GM19395 (cell line): Measurements from ENCODE around the gene DLK2.
"Not testable (repeated sequence)": the region's sequence is repeated elsewhere in the genome, so short reads cannot be mapped to it uniquely, and the experiment has no call there.

Experiments
- ATAC-seq: cut with Tn5 transposase; IDR thresholded peaks from one replicate; pipeline ENCODE4 v1.9.1; 2021; ENCODE audit warnings: mild to moderate bottlenecking, moderate library complexity; ENCODE audit not compliant: unreplicated experiment

Gene DLK2

DNA sequence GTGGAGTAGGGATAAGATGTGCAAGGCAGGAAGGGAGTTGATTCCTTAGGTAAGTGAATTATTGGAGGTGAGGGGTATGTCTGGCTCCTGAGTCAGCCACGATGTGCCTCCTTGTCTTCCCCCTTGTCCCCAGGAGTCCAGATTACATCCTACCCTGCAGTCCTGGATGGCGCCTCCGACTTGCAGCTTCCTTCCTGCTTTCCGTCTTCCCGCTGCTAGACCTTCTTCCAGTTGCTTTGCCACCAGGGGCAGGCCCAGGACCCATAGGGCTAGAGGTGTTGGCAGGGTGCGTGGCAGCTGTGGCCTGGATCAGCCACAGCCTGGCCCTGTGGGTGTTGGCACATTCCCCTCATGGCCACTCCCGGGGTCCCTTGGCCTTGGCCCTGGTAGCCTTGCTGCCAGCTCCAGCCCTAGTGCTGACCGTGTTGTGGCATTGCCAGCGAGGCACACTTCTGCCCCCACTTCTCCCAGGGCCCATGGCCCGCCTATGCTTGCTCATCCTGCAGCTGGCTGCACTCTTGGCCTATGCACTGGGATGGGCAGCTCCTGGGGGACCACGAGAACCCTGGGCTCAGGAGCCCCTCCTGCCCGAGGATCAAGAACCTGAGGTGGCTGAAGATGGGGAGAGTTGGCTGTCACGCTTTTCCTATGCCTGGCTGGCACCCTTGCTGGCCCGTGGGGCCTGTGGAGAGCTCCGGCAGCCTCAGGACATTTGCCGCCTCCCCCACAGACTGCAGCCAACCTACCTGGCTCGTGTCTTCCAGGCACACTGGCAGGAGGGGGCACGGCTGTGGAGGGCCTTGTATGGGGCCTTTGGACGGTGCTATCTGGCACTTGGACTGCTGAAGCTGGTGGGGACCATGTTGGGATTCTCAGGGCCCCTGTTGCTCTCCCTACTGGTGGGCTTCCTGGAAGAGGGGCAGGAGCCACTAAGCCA is 23.1 kb downstream of the DLK2 start:
- ATAC-seq: no peak

DNA sequence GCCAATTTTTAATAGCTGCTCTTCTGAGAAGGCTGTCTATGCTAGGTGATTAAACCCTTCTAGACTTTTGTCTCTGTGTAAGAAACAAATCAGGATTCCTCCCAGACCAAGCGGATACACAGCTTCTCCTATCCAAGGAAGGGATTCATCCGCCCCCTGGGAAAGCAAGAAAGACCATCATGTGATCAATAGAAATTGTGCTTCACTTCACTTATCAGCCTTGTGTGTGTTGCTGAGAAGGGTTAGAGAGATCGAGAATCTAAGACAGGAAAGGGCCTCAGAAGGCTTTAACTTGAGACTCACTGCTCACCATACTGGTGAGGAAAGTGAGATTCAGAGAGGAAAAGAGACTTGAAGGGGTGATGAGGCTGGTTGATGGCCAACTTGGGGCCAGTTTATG is 26.5 kb downstream of the DLK2 start:
- no peak for ATAC-seq

DNA sequence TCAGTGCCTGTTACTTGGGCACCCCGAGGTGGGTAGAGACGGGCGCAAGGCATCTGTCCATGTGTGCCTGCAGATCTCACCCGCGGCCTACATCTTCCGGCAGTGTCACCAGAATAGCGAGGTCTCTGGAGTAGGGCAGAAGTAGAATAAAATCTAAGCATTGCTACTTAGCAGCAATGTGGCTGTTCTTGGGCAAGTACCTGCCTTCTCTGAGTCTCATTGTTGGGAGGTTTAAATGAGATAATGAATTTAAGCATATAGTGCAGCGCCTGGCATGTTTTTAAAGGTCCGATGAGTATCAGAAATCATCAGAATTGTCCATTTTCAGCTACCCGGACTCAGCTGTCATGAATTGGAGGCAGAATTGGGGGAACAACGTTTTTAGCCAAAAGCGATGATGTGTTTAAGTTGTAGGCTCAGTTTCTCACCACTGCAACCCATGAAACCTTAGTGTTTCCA is 27.2 kb downstream of the DLK2 start:
- no peak for ATAC-seq

DNA sequence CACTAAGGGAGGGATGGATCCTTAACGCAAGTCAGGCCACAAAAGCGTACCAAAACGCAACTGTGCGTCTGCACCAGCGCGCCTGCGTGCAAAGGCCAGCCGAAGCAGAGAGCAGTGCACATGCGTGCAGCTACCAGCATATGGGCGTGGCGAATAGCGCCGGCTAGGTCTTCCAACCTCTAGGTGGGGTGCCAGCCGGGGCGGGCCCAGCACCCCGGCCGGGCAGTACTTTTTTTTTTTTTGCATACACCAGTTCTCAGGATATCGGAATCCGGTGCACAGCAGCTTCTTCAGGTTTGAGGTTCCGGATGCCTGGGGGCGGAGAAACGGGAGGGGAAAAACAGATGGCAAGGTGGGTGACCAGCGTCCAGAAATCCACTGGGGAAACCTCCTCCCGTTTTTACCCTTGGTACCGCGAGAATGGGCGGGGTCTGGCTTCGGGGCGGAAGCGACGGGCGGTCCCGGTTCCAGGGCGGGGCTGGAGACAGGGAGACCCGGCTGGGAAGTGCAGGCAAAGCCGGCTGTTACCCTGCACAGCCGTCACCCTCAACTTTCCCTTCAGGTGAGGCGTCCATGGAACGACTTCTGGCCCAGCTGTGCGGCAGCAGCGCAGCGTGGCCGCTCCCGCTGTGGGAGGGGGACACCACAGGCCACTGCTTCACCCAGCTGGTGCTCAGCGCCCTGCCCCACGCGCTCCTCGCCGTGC is 27.8 kb downstream of the DLK2 start, which contains the start of gene ABCC10:
Gene ABCC10 (plus strand): TSS at position 136 of the 706 bp plus-strand sequence. CDS start 438 bp downstream, at position 574.
- ATAC-seq: peak; percentile 95

DNA sequence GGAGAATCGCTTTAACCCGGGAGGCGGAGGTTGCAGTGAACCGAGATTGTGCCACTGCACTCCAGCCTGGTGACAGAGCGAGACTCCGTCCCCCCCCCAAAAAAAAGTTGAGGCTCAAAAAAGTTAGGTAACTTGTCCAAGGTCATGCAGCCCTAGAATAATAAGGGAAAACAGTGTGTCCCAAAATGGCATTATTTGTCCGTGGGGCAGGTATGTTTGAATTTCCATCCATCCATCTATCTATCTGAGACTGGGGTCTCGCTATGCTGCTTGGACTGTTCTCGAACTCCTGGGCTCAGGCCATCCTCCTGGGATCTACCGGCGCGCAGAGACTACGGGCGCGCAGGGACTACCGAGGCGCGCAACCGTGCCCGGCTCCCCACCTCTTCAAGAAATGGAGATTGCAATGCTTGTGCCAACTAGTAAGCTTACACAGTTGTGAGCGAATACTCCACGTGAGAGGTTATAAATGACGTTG is 28.4 kb downstream of the DLK2 start:
- ATAC-seq: no peak

DNA sequence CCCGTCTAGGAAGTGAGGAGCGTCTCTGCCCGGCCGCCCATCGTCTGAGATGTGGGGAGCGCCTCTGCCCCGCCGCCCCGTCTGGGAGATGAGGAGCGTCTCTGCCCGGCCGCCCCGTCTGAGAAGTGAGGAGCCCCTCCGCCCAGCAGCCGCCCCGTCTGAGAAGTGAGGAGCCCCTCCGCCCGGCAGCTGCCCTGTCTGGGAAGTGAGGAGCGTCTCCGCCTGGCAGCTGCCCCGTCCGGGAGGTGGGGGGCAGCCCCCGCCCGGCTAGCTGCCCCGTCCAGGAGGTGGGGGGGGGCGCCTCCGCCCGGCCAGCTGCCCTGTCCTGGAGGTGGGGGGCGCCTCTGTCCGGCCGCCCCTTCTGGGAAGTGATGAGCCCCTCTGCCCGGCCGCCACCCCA is 30.3 kb downstream of the DLK2 start:
- ATAC-seq: not testable (repeated sequence)

DNA sequence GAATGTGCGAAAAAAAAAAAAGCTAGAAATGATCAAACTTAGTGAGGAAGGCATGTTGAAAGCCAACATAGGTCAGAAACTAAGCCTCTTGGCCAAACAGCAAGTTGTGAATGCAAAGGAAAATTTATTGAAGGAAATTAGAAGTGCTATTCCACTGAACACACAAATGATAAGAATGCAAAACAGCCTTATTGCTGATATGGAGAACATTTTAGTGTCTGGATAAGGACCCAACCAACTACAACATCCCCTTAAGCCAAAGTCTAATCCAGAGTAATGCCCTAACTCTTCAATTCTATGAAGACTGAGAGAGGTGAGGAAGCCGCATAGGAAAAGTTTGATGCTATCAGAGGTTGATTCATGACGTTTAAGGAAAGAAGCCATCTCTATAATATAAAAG is 33.5 kb downstream of the DLK2 start:
- ATAC-seq: no peak

DNA sequence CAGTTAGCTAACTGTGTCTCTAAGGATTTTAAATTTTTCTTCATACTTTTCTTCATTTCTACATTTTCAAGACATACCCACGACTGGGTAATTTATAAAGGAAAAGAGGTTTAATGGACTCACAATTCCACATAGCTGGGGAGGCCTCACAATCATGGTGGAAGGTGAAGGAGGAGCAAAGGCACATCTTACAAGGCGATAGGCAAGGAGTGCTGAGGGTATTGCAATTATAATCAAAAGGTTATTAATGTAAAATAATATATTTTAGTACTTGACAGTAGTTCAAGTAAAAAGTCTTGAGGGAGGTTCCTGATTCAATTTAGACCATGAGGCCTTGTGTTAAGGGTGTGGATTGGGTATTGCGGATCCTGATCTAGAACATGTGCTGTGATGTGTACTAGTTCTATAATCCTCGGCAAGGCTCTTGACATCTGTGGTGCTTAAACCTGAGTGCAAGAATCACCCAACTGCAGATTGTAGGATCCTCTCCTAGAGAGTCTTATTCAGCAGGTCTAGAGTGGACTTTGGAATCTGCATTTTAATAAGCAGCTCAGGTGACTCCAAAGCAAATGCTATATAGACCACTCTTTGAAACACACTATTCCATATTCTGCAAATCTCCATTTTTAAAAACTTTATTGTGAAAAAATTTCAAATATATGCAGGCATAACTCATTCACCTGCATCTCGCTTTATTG is 35.2 kb downstream of the DLK2 start:
- no peak for ATAC-seq

DNA sequence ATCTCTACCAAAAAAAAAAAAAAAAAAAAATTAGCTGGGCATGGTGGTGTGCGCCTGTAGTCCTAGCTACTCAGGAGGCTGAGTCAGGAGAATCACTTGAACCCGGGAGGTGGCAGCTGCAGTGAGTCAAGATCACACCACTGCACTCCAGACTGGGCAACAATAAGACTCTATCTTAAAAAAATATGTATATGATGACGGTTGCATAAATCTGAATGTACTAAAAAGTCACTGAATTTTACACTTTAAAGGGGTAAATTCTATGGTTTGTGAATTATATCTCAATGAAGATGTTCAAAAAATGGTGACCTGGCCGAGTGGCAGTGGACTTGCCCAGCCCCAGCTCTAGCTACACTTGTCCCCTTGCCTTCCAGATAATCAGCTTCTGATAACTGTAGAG is 38.4 kb downstream of the DLK2 start:
- no peak for ATAC-seq

DNA sequence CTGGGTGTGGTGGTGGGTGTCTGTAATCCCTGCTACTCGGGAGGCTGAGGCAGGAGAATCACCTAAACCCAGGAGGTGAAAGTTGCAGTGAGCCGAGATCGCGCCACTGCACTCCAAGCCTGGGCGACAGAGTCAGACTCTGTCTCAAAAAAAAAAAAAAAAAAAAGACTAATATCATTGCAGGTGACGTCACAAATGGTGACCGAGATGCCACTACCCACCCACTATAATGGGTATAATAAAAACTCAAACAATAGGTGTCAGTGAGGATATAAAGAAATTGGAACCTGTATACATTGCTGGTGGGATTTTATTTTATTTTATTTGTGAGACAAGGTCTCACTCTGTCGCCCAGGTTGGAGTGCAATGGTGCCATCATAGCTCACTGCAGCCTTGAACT is 40.1 kb downstream of the DLK2 start:
- ATAC-seq: not testable (repeated sequence)

DNA sequence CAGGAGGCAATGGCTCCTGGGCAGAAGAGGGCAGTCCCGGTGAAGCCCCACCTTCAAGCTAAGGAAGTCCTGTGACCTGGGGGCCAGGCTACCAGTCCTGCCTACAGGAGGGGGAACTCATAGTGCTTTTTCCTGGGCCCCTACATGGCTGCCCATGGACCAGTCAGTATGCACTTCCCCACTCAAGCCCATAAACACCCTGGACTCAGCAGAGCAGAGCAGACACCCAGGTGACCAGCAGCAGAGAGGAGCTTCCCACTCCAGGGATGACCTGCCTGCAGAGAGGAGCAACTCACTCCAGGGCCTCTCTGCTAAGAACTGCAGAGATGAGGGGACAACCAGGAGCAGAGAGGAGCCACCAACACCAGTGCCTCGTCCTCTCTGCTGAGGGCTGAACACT is 42.3 kb downstream of the DLK2 start:
- no peak for ATAC-seq

DNA sequence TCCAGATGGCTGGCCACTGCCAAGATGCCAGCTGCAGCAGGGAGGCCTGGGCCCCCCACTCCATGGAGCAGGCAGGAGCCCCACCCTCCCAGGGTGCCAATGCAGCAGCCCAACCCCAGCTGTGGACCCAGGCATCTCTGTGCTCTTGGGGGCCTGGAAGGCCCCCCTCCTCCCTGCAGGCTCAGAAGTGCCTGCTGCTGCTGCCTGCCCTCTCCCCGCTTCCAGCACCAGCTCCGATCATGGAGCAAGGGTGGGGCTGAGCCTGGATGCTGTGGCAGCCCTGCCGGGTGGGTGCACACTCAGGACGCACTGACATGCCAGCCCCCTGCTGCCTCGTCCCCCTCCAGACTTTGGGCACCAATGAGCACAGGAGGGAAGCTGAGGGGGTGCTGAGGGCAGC is 42.8 kb downstream of the DLK2 start:
- no peak for ATAC-seq

DNA sequence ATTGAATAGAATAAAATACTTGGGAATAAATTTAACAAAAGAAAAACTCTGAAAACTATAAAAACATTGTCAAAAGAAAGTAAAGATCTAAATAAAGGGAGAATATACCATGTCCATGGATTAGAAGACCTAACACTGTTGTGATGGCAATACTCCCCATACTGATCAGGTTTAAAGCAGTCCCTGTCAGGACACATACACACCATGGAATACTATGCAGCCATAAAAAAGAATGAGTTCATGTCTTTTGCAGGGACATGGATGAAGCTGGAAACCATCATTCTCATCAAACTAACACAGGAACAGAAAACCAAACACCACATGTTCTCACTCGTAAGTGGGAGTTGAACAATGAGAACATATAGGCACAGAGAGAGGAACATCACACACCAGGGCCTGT is 44.6 kb downstream of the DLK2 start:
- ATAC-seq: not testable (repeated sequence)

DNA sequence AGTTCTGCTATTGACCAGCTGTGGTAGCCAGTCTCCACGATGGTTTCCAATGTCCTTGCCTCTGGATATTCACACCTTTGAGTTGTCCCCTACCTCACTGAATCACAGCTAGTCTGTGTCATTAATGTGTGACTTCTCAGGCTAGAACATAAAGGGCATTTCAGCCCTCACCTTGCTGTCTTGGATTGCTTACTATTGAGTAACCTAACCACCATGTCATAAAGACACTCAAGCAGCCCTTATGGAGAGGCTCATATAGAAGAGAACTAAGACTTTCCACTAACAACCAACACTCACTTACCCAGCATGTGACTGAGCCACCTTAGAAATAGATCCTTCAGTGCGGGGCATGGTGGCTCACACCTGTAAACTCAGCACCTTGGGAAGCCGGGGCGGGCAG is 47.1 kb downstream of the DLK2 start:
- ATAC-seq: no peak

DNA sequence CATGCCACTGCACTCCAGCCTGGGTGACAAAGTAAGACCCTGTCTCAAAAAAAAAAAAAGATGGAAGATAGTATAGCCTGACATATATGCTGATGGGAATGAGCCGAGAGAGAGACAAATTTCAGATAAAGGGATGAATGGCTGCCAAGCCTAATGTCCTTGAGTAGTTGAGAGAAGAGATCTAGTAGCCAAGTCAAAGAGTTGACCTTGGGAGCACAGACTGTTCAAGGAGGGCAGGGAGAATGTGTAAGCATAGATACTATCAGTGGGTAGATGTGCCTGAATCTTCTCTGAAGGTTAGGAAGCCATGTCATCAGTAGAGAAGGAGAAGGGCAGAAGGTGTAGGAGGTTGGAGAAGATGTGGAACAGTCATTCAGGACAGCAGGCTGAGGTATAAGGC is 48.1 kb downstream of the DLK2 start:
- no peak for ATAC-seq

DNA sequence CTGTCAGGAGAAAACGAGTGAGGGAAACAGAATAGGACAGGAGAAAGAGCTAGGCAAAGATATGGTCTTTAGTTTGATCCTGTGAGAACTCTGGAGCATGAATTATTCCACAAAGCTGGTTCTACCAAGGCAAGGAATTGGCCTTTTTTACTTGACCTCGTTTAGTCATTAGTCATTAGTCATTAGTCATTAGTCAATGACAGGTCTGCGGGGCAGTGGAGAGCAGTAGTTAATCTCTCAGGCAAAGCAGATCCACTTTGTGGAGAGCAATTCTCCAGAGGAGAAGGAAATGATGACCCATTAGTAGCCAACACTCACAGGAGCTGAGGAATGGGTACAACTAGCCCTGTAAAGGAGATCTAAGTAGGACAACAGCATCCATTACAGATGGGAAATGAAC is 50.0 kb downstream of the DLK2 start:
- ATAC-seq: no peak

DNA sequence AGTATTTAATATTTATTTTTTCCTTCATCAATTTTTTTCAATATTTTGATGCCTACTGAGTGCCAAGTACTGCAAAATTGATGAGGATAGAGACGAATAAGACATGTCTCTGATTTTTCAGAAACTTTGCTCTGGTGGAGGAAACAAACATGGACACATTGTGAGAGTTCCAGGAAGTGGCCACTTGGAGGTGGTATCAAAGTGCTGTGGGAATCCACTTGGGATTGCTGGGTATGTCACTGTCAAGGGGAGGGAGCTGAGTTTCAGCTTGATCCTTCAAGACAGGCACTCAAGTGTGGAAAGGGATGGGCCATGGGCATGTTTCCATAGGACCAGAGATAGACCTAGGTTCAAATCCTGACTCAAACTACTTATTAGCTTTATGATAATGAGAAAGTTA is 52.5 kb downstream of the DLK2 start:
- ATAC-seq: no peak

DNA sequence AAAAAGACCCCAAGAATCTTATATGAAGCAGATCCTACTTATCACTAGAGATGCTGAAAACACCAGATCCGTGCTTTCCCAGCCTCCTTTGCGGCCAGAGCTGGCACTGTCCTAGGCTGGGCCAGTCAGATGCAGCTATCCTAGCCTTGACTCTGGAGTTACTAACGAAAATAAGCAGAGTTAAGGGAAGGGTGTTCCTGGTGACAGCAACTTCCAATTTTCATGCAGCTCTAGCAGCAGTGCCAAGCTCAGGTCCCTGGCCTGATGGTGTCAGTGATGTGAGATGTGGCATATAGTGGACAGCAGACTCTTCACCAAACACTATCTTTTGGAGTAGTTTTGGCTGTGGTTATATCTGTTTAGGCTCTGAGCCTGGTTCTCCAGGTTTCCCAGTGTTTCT is 53.6 kb downstream of the DLK2 start:
- ATAC-seq: no peak
